ENCODE results near the gene ZMPSTE24.

DNA sequence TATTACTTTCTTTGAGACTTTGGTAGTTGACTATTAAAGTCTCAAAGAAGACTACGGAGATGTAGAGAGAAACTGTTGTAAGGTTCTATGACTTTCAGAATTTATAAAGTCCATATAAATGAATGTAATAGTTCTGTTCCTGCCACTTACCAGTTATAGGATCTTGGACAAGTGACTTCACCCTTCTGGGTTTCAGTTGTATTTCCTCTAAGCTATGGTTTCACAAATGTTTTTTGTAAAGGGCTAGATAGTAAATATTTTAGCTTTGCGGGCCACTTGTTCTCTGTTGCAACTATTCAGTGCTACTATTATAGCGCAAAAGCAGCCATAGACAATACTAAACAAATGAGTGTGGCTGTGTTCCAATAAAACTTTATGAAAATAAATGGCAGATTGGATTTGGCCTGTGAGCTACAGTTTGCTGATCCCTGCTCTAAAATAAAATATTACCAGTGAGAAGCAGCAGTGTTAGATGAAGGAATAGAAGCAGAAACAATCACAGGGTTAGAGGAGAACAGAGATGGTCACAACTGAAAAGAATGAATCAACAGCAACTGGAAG lies 14.7 kb downstream of the ZMPSTE24 start:
- TF ChIP-seq, protein P1, sequence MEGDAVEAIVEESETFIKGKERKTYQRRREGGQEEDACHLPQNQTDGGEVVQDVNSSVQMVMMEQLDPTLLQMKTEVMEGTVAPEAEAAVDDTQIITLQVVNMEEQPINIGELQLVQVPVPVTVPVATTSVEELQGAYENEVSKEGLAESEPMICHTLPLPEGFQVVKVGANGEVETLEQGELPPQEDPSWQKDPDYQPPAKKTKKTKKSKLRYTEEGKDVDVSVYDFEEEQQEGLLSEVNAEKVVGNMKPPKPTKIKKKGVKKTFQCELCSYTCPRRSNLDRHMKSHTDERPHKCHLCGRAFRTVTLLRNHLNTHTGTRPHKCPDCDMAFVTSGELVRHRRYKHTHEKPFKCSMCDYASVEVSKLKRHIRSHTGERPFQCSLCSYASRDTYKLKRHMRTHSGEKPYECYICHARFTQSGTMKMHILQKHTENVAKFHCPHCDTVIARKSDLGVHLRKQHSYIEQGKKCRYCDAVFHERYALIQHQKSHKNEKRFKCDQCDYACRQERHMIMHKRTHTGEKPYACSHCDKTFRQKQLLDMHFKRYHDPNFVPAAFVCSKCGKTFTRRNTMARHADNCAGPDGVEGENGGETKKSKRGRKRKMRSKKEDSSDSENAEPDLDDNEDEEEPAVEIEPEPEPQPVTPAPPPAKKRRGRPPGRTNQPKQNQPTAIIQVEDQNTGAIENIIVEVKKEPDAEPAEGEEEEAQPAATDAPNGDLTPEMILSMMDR (IDR thresholded peaks at IDR 0.05), result no peak
- no peak for TF ChIP-seq POLR2A (IDR thresholded peaks at IDR 0.05)

Data from lower leg skin (tissue), 3 donors.